H1 (cell line): ENCODE measurements around the gene FIS1. TPM values are rescaled to one million over a fixed set of nuclear protein-coding genes. Genes with fewer than 3 reads are reported as not detected.
"Not testable (repeated sequence)": the region's sequence is repeated elsewhere in the genome, so short reads cannot be mapped to it uniquely, and the experiment has no call there.

ENCODE experiments used
- CTCF ChIA-PET: fragments of 300-600 bp; sonication (Branson Sonifier 250); formaldehyde crosslinking; loops from one replicate; lab custom pipeline; 2021; ENCODE audit not compliant: partially characterized antibody; lab: Charles Lee
- POLR2A ChIA-PET: fragments of 300-600 bp; sonication (Branson Sonifier 250); formaldehyde crosslinking; loops from one replicate; lab custom pipeline; 2021; ENCODE audit warnings: inconsistent platforms; ENCODE audit not compliant: partially characterized antibody; lab: Charles Lee
- DNase-seq, 2 experiments: peaks; one replicate each; pipeline versions ENCODE4 v3.0.0 to v3.0.0-alpha.2; 2010 to 2022; ENCODE audit warnings: low spot score in 2 of 2, low read depth in 1 of 2, mixed read lengths in 1 of 2
- FAIRE-seq: peaks from 2 replicates; lab custom pipeline; 2011; peaks lifted over from hg19 to GRCh38; lab: Jason Lieb, UNC
- H2AFZ ChIP-seq: 2 replicates; pipeline ENCODE4 v1.8.1; 2012; ENCODE audit warnings: low read length, inconsistent platforms
- H2AK5ac ChIP-seq: 2 replicates; pipeline ENCODE4 v1.6.1; 2013; ENCODE audit warnings: low read depth, low read length
- H2BK120ac ChIP-seq: replicated peaks from 2 replicates; pipeline ENCODE3; 2013; ENCODE audit warnings: low read depth, low read length, inconsistent platforms
- H2BK12ac ChIP-seq: 2 replicates; pipeline ENCODE4 v1.6.1; 2013; ENCODE audit warnings: low read depth, low read length
- H2BK15ac ChIP-seq: 2 replicates; pipeline ENCODE4 v1.6.1; 2013; ENCODE audit warnings: low read length
- H2BK20ac ChIP-seq: 2 replicates; pipeline ENCODE4 v1.6.1; 2013; ENCODE audit warnings: low read length
- H2BK5ac ChIP-seq: 2 replicates; pipeline ENCODE4 v1.6.1; 2013; ENCODE audit warnings: low read depth, low read length
- H3K14ac ChIP-seq: 2 replicates; pipeline ENCODE4 v1.6.1; 2013; ENCODE audit warnings: inconsistent platforms; ENCODE audit not compliant: insufficient read length
- H3K18ac ChIP-seq: 2 replicates; pipeline ENCODE4 v1.6.1; 2013; ENCODE audit warnings: low read length; ENCODE audit errors: extremely low read depth
- H3K23ac ChIP-seq: 2 replicates; pipeline ENCODE4 v1.6.1; 2013; ENCODE audit warnings: inconsistent platforms; ENCODE audit not compliant: insufficient read length
- H3K23me2 ChIP-seq: 2 replicates; pipeline ENCODE4 v1.6.1; 2013; ENCODE audit warnings: low read depth, low read length
- H3K27ac ChIP-seq: 2 replicates; pipeline ENCODE4 v1.6.1; 2011; ENCODE audit warnings: low read depth, low read length, inconsistent platforms
- H3K27me3 ChIP-seq, 4 experiments: replicated peaks in 1 of 4; 1 replicate in 1 of 4; 2 replicates in 3 of 4; pipeline versions ENCODE4 v1.6.1 to v1.8.1; 2011 to 2013; ENCODE audit warnings: low read length in 3 of 4, mild to moderate bottlenecking in 3 of 4, inconsistent platforms in 2 of 4, mixed read lengths in 2 of 4, moderate library complexity in 1 of 4; ENCODE audit not compliant: control insufficient read depth in 3 of 4, insufficient read depth in 3 of 4; ENCODE audit errors: extremely low read depth in 1 of 4
- H3K36me3 ChIP-seq, 4 experiments: 2 replicates each; pipeline versions ENCODE4 v1.6.1 to v1.8.1; 2011 to 2013; ENCODE audit warnings: mild to moderate bottlenecking in 4 of 4, low read length in 3 of 4, moderate library complexity in 2 of 4, control low read depth in 1 of 4, inconsistent platforms in 1 of 4; ENCODE audit not compliant: insufficient read depth in 4 of 4, control insufficient read depth in 2 of 4
- H3K4ac ChIP-seq: replicated peaks from 2 replicates; pipeline ENCODE3; 2013; ENCODE audit warnings: low read length, low read depth, mixed read lengths, inconsistent platforms; ENCODE audit not compliant: insufficient read length
- H3K4me1 ChIP-seq, 4 experiments: replicated peaks in 1 of 4; 1 replicate in 1 of 4; 2 replicates in 3 of 4; pipeline versions ENCODE4 v1.6.1 to v1.8.1; 2011 to 2013; ENCODE audit warnings: low read length in 3 of 4, inconsistent platforms in 2 of 4, mixed read lengths in 1 of 4; ENCODE audit not compliant: insufficient read depth in 4 of 4, control insufficient read depth in 3 of 4
- H3K4me2 ChIP-seq, 2 experiments: 2 replicates each; pipeline versions ENCODE4 v1.6.1 to v1.8.1; 2011 to 2013; ENCODE audit warnings: low read depth in 2 of 2, low read length in 2 of 2, control low read depth in 1 of 2, inconsistent platforms in 1 of 2, mild to moderate bottlenecking in 1 of 2; ENCODE audit not compliant: insufficient read depth in 1 of 2
- H3K4me3 ChIP-seq, 4 experiments: fragments of 200-600, 300-600 bp in 1 of 4; sonication (generic), shearing (Covaris generic), sonication (Bioruptor Twin) in 1 of 4; 2 replicates each; pipeline versions ENCODE4 v1.5.1 to v1.8.1; 2011 to 2016; ENCODE audit warnings: low read length in 4 of 4, low read depth in 3 of 4, control low read depth in 2 of 4, inconsistent platforms in 2 of 4, mild to moderate bottlenecking in 2 of 4, mixed read lengths in 1 of 4, moderate library complexity in 1 of 4; ENCODE audit not compliant: insufficient read depth in 2 of 4; ENCODE audit errors: extremely low read depth in 1 of 4
- H3K56ac ChIP-seq: replicated peaks from 2 replicates; pipeline ENCODE3; 2013; ENCODE audit warnings: low read depth, mild to moderate bottlenecking, mixed read lengths, low read length, inconsistent platforms; ENCODE audit not compliant: insufficient read length
- H3K79me1 ChIP-seq: 2 replicates; pipeline ENCODE4 v1.6.1; 2013; ENCODE audit warnings: low read depth, low read length, control low read depth
- H3K79me2 ChIP-seq, 2 experiments: 2 replicates each; pipeline versions ENCODE4 v1.6.1 to v1.8.1; 2012 to 2013; ENCODE audit warnings: low read length in 2 of 2, mild to moderate bottlenecking in 2 of 2, inconsistent platforms in 1 of 2; ENCODE audit not compliant: insufficient read depth in 2 of 2, control insufficient read depth in 1 of 2
- H3K9ac ChIP-seq, 4 experiments: replicated peaks in 1 of 4; 1 replicate in 1 of 4; 2 replicates in 3 of 4; pipeline versions ENCODE4 v1.6.1 to v1.8.1; 2011 to 2013; ENCODE audit warnings: low read depth in 3 of 4, low read length in 3 of 4, control low read depth in 2 of 4, mild to moderate bottlenecking in 2 of 4, moderate library complexity in 2 of 4, inconsistent platforms in 1 of 4; ENCODE audit errors: extremely low read depth in 1 of 4
- H3K9me3 ChIP-seq, 2 experiments: 2 replicates each; pipeline versions ENCODE4 v1.6.1 to v1.8.1; 2012 to 2013; ENCODE audit warnings: mild to moderate bottlenecking in 2 of 2, moderate library complexity in 2 of 2, control low read depth in 1 of 2, inconsistent platforms in 1 of 2, low read depth in 1 of 2, low read length in 1 of 2, mixed read lengths in 1 of 2; ENCODE audit not compliant: insufficient read depth in 2 of 2
- H4K20me1 ChIP-seq, 2 experiments: replicated peaks in 1 of 2; 2 replicates each; pipeline versions ENCODE3 to v1.8.1; 2011 to 2013; ENCODE audit warnings: inconsistent platforms in 2 of 2, low read length in 2 of 2, mild to moderate bottlenecking in 1 of 2; ENCODE audit not compliant: insufficient read depth in 2 of 2, control insufficient read depth in 1 of 2
- H4K5ac ChIP-seq: 2 replicates; pipeline ENCODE4 v1.6.1; 2013; ENCODE audit warnings: low read length, low read depth, mixed read lengths, inconsistent platforms; ENCODE audit not compliant: insufficient read length
- H4K8ac ChIP-seq: 2 replicates; pipeline ENCODE4 v1.8.0; 2013; ENCODE audit warnings: mild to moderate bottlenecking, moderate library complexity, low read length, inconsistent platforms; ENCODE audit not compliant: insufficient read depth; ENCODE audit errors: extremely low read depth
- H4K91ac ChIP-seq: replicated peaks from 2 replicates; pipeline ENCODE3; 2013; ENCODE audit warnings: low read length, mixed read lengths, inconsistent platforms; ENCODE audit not compliant: insufficient read length
- ASH2L ChIP-seq: fragments of 200-600, 300-600 bp; sonication (generic); IDR thresholded peaks from one replicate; pipeline ENCODE4 v1.7.1; 2017; ENCODE audit warnings: low read length
- BACH1 ChIP-seq: IDR thresholded peaks from 2 replicates; pipeline ENCODE4 v1.6.1; 2012; ENCODE audit warnings: low read length, improper control_type of control experiment
- CEBPB ChIP-seq: IDR thresholded peaks from 2 replicates; pipeline ENCODE4 v1.6.1; 2012; ENCODE audit warnings: low read depth, low read length
- MAFK ChIP-seq: IDR thresholded peaks from 2 replicates; pipeline ENCODE4 v1.6.1; 2012; ENCODE audit warnings: low read depth, mild to moderate bottlenecking, improper control_type of control experiment, low read length
- POLR2AphosphoS5 ChIP-seq: IDR thresholded peaks from 2 replicates; pipeline ENCODE4 v1.6.1; 2011; ENCODE audit warnings: low read depth, low read length
- WGBS, 2 experiments: shearing (Covaris generic) in 1 of 2; methylation state at CpG; one replicate each; pipeline versions ENCODE4 v1.1.6 to v1.1.7; 2013 to 2015; ENCODE audit warnings: low lambda C conversion rate in 2 of 2, mixed read lengths in 2 of 2, inconsistent platforms in 1 of 2, low coverage in 1 of 2, missing lambda C conversion rate in 1 of 2; ENCODE audit not compliant: insufficient replicate concordance in 2 of 2, insufficient coverage in 1 of 2, insufficient read length in 1 of 2; ENCODE audit errors: extremely low coverage in 1 of 2, missing lambda C conversion rate in 1 of 2; 5-methylcytosine and 5-hydroxymethylcytosine counted together
- polyA plus RNA-seq, 7 experiments: library from polyadenylated mRNA; depleted of rRNA in 3 of 7; stranded (reverse) in 5 of 7; unstranded in 2 of 7; fragments of >200 nt in 5 of 7; fragments of 200-250 nt in 2 of 7; gene quantifications; 1 replicate in 5 of 7; 2 replicates in 1 of 7; 4 replicates in 1 of 7; pipeline versions ENCODE4 v1.2.1 to v1.2.3, GENCODE V29; 2011 to 2013; ENCODE audit warnings: missing spikeins in 2 of 7, mixed read lengths in 2 of 7
- total RNA-seq: library from RNA; stranded (reverse); fragmentation: NEBNext Ultra II Directional; extraction: Animal tissue kit (Norgen Biotek cat#: 25700); gene quantifications from 2 replicates; pipeline ENCODE4 v1.2.1, GENCODE V29; 2021

FIS1 gene
- total and polyA plus RNA-seq, 2 of the 8 experiments (the other 6 are each of a cell fraction or from before 2014, with no cell fraction given) = 128 to 195 TPM

DNA sequence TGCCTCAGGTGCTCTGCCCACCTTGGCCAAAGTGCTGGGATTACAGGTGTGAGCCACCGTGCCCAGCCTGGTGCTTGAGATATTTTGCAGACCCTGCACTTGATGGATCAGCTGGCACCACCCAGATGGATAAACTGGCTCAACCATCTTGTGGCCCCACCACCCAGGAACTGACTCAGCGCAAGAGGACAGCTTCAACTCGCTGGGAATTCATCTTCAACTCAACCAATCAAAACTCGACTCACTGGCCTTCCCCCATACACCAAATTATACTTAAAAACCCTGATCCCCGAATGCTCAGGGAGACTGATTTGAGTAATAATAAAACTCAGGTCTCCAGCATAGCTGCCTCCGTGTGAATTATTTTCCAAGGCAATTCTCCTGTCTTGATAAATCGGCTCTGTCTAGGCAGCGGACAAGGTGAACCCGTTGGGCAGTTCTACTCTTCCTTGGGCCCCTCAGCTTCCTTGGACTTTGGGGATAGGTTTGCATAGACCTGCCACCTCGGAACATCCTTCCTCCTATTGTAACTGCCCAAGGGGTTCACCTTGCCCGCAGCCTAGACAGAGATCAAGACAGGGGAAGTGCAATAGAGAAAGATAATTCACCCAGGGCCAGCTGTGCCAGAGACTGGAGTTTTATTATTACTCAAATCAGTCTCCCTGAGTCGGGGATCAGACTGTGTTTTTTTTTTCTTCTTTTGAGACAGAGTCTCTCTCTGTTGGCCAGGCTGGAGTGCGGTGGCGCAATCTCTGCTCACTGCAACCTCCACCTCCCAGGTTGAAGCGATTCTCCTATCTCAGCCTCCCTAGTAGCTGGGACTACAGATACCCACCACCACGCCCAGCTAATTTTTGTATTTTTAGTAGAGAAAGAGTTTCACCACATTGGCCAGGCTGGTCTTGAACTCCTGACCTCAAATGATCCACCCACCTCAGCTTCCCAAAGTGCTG, 48.5 kb upstream of the FIS1 start:
- not testable (repeated sequence) for H3K23me2 ChIP-seq, H3K36me3 ChIP-seq, FAIRE-seq, H4K20me1 ChIP-seq, H3K27me3 ChIP-seq, H3K23ac ChIP-seq, H2AFZ ChIP-seq, H3K14ac ChIP-seq, H4K8ac ChIP-seq, H3K9me3 ChIP-seq, H3K79me1 ChIP-seq
- DNase-seq = peak in 1 of 2 experiments; percentile 59
- peak overlapping the region; percentile 49 for H4K5ac ChIP-seq
- H3K4me3 ChIP-seq = peak overlapping the region in 1 of 4 experiments; percentile 50; a peak in 2 of 8 replicates
- H2AK5ac ChIP-seq = peak overlapping the region; percentile 69; the same call in 1 of the 2 replicates
- peak overlapping the region; percentile 91; the same call in 1 of the 2 replicates for H3K27ac ChIP-seq
- peak overlapping the region; percentile 100 for H2BK5ac ChIP-seq
- peak overlapping the region; percentile 57 to 67 for H3K4me2 ChIP-seq
- TF ChIP-seq CEBPB = peak; percentile 90
- peak; percentile 67 for TF ChIP-seq BACH1
- 0 out of 2 replicates have a peak, but pooled peaks have one; percentile 41 for TF ChIP-seq POLR2AphosphoS5
- TF ChIP-seq MAFK = peak; percentile 57; the same call in 1 of the 2 replicates
- TF ChIP-seq ASH2L = peak; percentile 9
- H3K9ac ChIP-seq = peak overlapping the region in 3 of 4 experiments; percentile 6 to 50 (median 36); a peak in 4 of 7 replicates
- WGBS, 2 experiments = 6% methylated on average over 16 of the region's 16 CpGs; no CpG with 5 or more reads in 1 of the 2 experiments
- ChIA-PET CTCF (interaction anchor here (0.6 to 3.8 kb wide), 11 partner anchors 7 to 229 kb away, joined by 3 to 29 read pairs (median 4); no protein-coding TSS in a partner anchor), POLR2A (interaction anchor here (0.5 to 7.4 kb wide), 31 partner anchors 7 to 466 kb away, joined by 3 to 144 read pairs (median 4); partner anchors contain the start of genes CLDN15, IFT22, MOGAT3 and PLOD3)
- H3K79me2 ChIP-seq = peaks cover 0 to 17% of the 10 kb centered on the region in 2 experiments; a peak in 2 of 4 replicates
- peak overlapping the region; percentile 82 for H3K4ac ChIP-seq
- H4K91ac ChIP-seq = peak overlapping the region; percentile 99
- H2BK12ac ChIP-seq = peak overlapping the region; percentile 99
- peak overlapping the region; percentile 76 for H3K18ac ChIP-seq
- H3K56ac ChIP-seq = peak overlapping the region; percentile 60
- H2BK20ac ChIP-seq = peak overlapping the region; percentile 92
- peak overlapping the region; percentile 5; the same call in 1 of the 2 replicates for H2BK15ac ChIP-seq
- peak overlapping the region; percentile 91 for H2BK120ac ChIP-seq
- peaks cover 9 to 37% (median 23%) of the 10 kb centered on the region in 4 experiments for H3K4me1 ChIP-seq
